ENCODE results near the gene SLC40A1. TPM values are rescaled to one million over a fixed set of nuclear protein-coding genes. Genes with fewer than 3 reads are reported as not detected.

The SLC40A1 gene, protein sequence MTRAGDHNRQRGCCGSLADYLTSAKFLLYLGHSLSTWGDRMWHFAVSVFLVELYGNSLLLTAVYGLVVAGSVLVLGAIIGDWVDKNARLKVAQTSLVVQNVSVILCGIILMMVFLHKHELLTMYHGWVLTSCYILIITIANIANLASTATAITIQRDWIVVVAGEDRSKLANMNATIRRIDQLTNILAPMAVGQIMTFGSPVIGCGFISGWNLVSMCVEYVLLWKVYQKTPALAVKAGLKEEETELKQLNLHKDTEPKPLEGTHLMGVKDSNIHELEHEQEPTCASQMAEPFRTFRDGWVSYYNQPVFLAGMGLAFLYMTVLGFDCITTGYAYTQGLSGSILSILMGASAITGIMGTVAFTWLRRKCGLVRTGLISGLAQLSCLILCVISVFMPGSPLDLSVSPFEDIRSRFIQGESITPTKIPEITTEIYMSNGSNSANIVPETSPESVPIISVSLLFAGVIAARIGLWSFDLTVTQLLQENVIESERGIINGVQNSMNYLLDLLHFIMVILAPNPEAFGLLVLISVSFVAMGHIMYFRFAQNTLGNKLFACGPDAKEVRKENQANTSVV
- total RNA-seq = 10 to 100 TPM; 27.4 to 30.0 TPM
- polyA plus RNA-seq = 100 to 1,000 TPM in 1 of 2 donors, 10 to 100 TPM in 1; 98.3 to 328 TPM

- ChIA-PET POLR2A (ENCODE audit: partially characterized antibody) (interaction anchor here (0.6 to 3.2 kb wide), 30 partner anchors 8 to 1440 kb away, joined by 3 to 48 read pairs (median 4); partner anchors contain the start of genes ANKAR, ASNSD1, HIBCH and ORMDL1), CTCF (ENCODE audit: partially characterized antibody) (interaction anchor here (0.7 to 1.5 kb wide), 13 partner anchors 8 to 182 kb away, joined by 3 to 11 read pairs (median 4); partner anchors contain the start of genes OSGEPL1 and WDR75)
- H3K9me3 ChIP-seq (ENCODE audit: control insufficient read depth in 1 of 2, low read length in 2 of 2) = no peaks in the 10 kb centered on the region
- H3K27ac ChIP-seq (ENCODE audit: low read depth, low read length) = peak within 1 kb of the TSS; percentile 46
- Mint-ChIP-seq H3K36me3 (peaks cover 3 to 6% of the 10 kb centered on the region in 2 donors), H3K9me3 (peaks cover 0 to 2% (median 0%) of the 10 kb centered on the region in 8 donors), H3K4me3 (peak within 1 kb of the TSS; percentile 91 to 96 (median 94)), H3K4me1 (peaks cover 33 to 65% (median 47%) of the 10 kb centered on the region in 4 donors), H3K27me3 (peaks cover 1 to 10% of the 10 kb centered on the region in 2 donors), H3K27ac (peak within 1 kb of the TSS; percentile 71 to 96 (median 90))
- peak within 1 kb of the TSS; percentile 58 to 63 for H3K4me3 ChIP-seq (ENCODE audit: low read length in 2 of 2)
- peak; percentile 66 to 78 (median 72) for DNase-seq
- intact Hi-C loops (cut with micrococcal nuclease) = loop anchor here (1.0 to 5.0 kb wide), 7 partner anchors 11 to 201 kb away; partner anchors contain the start of genes ASNSD1, ORMDL1, PMS1 and WDR75
- no peaks in the 10 kb centered on the region for H3K36me3 ChIP-seq (ENCODE audit: insufficient read depth, low read length)
- peaks cover 47% of the 10 kb centered on the region for H3K4me1 ChIP-seq (ENCODE audit: insufficient read depth, low read length)
- H3K27me3 ChIP-seq (ENCODE audit: insufficient read depth, low read length) = no peaks in the 10 kb centered on the region
Measured at GRCh38 chr2:189580658-189581353, at the start of gene SLC40A1. Gene SLC40A1 (minus strand): TSS chr2:189580786. CDS start chr2:189580460, 326 bp downstream.

DNA sequence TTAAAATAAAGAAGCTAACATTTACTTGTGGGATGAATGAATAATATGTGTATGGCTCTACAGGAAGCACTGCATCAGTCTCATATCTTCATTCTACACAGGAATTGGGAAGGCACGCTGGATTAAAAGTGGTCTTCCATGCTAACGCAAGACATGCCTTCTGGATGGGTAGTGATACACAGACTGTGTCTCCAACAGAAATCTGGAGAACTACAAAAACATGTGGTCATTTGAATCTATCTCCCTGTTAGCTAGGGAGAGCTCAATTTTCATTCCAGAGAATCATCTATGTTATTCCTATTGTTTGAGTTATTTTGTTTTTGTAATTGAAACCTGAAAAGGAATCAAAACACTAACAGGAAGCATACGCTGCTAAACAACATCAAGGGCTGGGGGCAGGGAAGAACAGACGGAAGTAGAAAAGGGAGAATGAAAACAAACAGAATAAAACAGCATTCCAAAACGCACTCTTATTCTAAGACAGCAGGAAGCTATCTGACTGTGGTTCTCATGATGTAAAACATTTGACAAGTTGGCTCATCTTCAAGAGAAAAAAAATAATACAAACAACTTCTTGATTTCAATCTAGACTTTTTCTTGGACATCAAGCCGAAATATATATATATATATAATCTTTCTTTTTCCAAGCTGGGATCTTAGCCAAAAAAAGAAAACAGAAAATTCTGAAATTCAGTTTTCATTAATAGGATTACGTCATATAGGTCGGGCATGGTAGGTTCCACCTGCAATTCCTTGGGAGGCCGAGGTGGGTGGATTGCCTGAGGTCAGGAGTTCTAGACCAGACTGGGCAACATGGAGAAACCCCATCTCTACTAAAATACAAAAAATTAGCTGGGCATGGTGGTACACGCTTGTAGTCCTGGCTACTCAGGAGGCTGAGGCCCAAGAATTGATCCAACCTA is 49.2 kb upstream of the SLC40A1 start:
- no peaks in the 10 kb centered on the region for H3K9me3 Mint-ChIP-seq
- no peaks in the 10 kb centered on the region for H3K4me1 ChIP-seq (ENCODE audit: insufficient read depth, low read length)
- no peaks in the 10 kb centered on the region for H3K27me3 ChIP-seq (ENCODE audit: insufficient read depth, low read length)
- no peak for DNase-seq
- H3K36me3 ChIP-seq (ENCODE audit: insufficient read depth, low read length) = no peaks in the 10 kb centered on the region
- no peaks in the 10 kb centered on the region for H3K9me3 ChIP-seq (ENCODE audit: control insufficient read depth in 1 of 2, low read length in 2 of 2)
- H3K36me3 Mint-ChIP-seq = no peaks in the 10 kb centered on the region
- intact Hi-C loops (cut with micrococcal nuclease) = no loop called here
- POLR2A ChIA-PET (ENCODE audit: partially characterized antibody) = interaction anchor here (1.1 to 1.7 kb wide), 2 partner anchors 31 to 189 kb away, joined by 3 read pairs; partner anchors contain the start of gene WDR75
- no peak overlapping the region for H3K4me3 ChIP-seq (ENCODE audit: low read length in 2 of 2)
- no peak overlapping the region for H3K4me3 Mint-ChIP-seq
- H3K27ac ChIP-seq (ENCODE audit: low read depth, low read length) = no peak overlapping the region
- H3K4me1 Mint-ChIP-seq = peaks cover 0 to 12% (median 8%) of the 10 kb centered on the region in 4 donors
- CTCF ChIA-PET (ENCODE audit: partially characterized antibody) = interaction anchor here (0.7 to 1.7 kb wide), 5 partner anchors 9 to 170 kb away, joined by 3 to 7 read pairs (median 3); partner anchors contain the start of gene ASNSD1
- H3K27ac Mint-ChIP-seq = no peak overlapping the region
- no peaks in the 10 kb centered on the region for H3K27me3 Mint-ChIP-seq

DNA sequence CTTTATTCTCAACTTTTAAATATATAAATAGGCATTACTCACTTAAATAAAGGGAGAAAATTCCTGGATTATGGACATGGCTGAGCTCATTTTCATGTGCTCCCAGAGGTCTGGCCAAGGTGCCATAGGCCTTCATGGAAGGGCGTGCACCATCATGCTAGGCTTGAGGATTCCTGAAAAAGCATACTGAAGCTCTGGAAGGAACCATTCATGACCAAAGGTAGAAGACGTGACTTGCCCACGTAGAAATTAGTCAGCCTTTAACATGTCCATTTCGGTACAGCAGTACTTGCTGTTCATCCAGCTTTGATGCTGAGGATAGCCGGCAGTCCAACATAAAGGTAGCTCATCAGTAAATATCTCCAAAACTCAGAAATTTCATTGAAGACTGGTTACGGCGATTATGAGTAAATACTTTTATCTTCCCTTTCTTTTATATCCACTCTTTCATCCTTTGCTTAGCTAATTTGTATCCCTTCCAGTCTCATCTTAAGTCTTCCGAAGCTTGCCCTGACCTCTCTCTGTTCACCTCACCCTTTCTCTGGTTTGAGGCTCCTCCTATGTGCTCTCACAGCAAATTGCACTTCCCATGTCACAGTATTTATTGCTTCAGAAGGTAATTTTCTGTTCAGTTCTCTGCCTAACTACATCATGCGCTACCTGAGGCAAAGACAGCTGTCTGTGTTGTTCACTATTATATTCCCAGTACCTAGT is 48.4 kb upstream of the SLC40A1 start:
- no peaks in the 10 kb centered on the region for H3K27me3 Mint-ChIP-seq
- Histone ChIP-seq H3K27ac (ENCODE audit: low read depth, low read length) (no peak overlapping the region), H3K4me1 (ENCODE audit: insufficient read depth, low read length) (no peaks in the 10 kb centered on the region), H3K27me3 (ENCODE audit: insufficient read depth, low read length) (no peaks in the 10 kb centered on the region), H3K4me3 (ENCODE audit: low read length in 2 of 2) (no peak overlapping the region), H3K36me3 (ENCODE audit: insufficient read depth, low read length) (no peaks in the 10 kb centered on the region), H3K9me3 (ENCODE audit: control insufficient read depth in 1 of 2, low read length in 2 of 2) (no peaks in the 10 kb centered on the region)
- no peaks in the 10 kb centered on the region for H3K36me3 Mint-ChIP-seq
- ChIA-PET CTCF (ENCODE audit: partially characterized antibody) (interaction anchor here (1.0 to 1.7 kb wide), 6 partner anchors 8 to 169 kb away, joined by 3 to 7 read pairs (median 3); partner anchors contain the start of genes ASNSD1 and SLC40A1), POLR2A (ENCODE audit: partially characterized antibody) (interaction anchor here (0.9 to 1.7 kb wide), 3 partner anchors 32 to 188 kb away, joined by 3 read pairs; partner anchors contain the start of genes SLC40A1 and WDR75)
- peaks cover 3 to 15% (median 14%) of the 10 kb centered on the region in 4 donors for H3K4me1 Mint-ChIP-seq
- no peak overlapping the region for H3K4me3 Mint-ChIP-seq
- no peaks in the 10 kb centered on the region for H3K9me3 Mint-ChIP-seq
- peak overlapping the region in 1 of 7 donors; percentile 12 for H3K27ac Mint-ChIP-seq
- DNase-seq = no peak
- intact Hi-C loops (cut with micrococcal nuclease) = no loop called here

- ChIA-PET CTCF (ENCODE audit: partially characterized antibody) (no interaction called here), POLR2A (ENCODE audit: partially characterized antibody) (no interaction called here)
- no peaks in the 10 kb centered on the region for H3K36me3 ChIP-seq (ENCODE audit: insufficient read depth, low read length)
- Mint-ChIP-seq H3K4me3 (no peak overlapping the region), H3K4me1 (peaks cover 3 to 16% (median 14%) of the 10 kb centered on the region in 4 donors), H3K27me3 (no peaks in the 10 kb centered on the region), H3K27ac (no peak overlapping the region), H3K9me3 (no peaks in the 10 kb centered on the region), H3K36me3 (no peaks in the 10 kb centered on the region)
- H3K4me1 ChIP-seq (ENCODE audit: insufficient read depth, low read length) = no peaks in the 10 kb centered on the region
- no peaks in the 10 kb centered on the region for H3K27me3 ChIP-seq (ENCODE audit: insufficient read depth, low read length)
- intact Hi-C loops (cut with micrococcal nuclease) = no loop called here
- H3K9me3 ChIP-seq (ENCODE audit: control insufficient read depth in 1 of 2, low read length in 2 of 2) = no peaks in the 10 kb centered on the region
- no peak overlapping the region for H3K27ac ChIP-seq (ENCODE audit: low read depth, low read length)
- no peak for DNase-seq
- no peak overlapping the region for H3K4me3 ChIP-seq (ENCODE audit: low read length in 2 of 2)
Measured at GRCh38 chr2:189627789-189628188, 47.2 kb upstream of the SLC40A1 start.

DNA sequence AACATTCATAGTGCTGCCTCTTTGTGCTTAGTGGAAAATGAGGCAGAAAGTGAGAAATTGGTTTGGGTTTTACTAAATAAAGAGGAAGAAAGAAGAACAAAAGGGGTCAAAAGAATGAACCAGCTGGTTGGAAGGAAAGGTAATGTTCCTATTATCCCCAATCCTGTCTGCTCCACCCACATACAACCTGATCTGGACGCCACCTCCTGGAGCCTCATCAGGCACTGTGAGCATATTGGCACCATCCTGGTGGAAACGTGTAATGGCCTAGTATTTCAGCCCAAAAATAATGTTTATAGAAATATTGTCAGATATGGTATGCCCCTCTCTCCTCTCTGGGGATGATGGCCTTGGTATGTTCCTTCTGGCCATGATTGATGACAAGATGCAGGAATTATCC is 45.0 kb upstream of the SLC40A1 start:
- H3K27ac Mint-ChIP-seq = no peak overlapping the region
- no peaks in the 10 kb centered on the region for H3K9me3 Mint-ChIP-seq
- intact Hi-C loops (cut with micrococcal nuclease) = no loop called here
- no peak overlapping the region for H3K27ac ChIP-seq (ENCODE audit: low read depth, low read length)
- H3K4me1 ChIP-seq (ENCODE audit: insufficient read depth, low read length) = no peaks in the 10 kb centered on the region
- no peaks in the 10 kb centered on the region for H3K27me3 Mint-ChIP-seq
- H3K4me3 ChIP-seq (ENCODE audit: low read length in 2 of 2) = no peak overlapping the region
- POLR2A ChIA-PET (ENCODE audit: partially characterized antibody) = interaction anchor here (1.5 kb wide), 1 partner anchor 45 kb away, joined by 6 read pairs; the partner anchor contains the start of gene SLC40A1
- no peaks in the 10 kb centered on the region for H3K27me3 ChIP-seq (ENCODE audit: insufficient read depth, low read length)
- H3K9me3 ChIP-seq (ENCODE audit: control insufficient read depth in 1 of 2, low read length in 2 of 2) = no peaks in the 10 kb centered on the region
- H3K4me3 Mint-ChIP-seq = no peak overlapping the region
- CTCF ChIA-PET (ENCODE audit: partially characterized antibody) = interaction anchor here (1.0 kb wide), 1 partner anchor 11 kb away, joined by 3 read pairs; no protein-coding TSS in a partner anchor
- H3K36me3 ChIP-seq (ENCODE audit: insufficient read depth, low read length) = no peaks in the 10 kb centered on the region
- DNase-seq = no peak
- H3K36me3 Mint-ChIP-seq = no peaks in the 10 kb centered on the region
- H3K4me1 Mint-ChIP-seq = peaks cover 5 to 21% (median 15%) of the 10 kb centered on the region in 4 donors

All from CD4-positive, alpha-beta memory T cell (primary cell).